ENCODE data around the gene TLR8.

The TLR8 gene

GRCh38 chrX:12970691-12971202 lies 64.3 kb downstream of the TLR8 start:
- DNase-seq, result peak; percentile 48

GRCh38 chrX:12971282-12972003 lies 65.0 kb downstream of the TLR8 start:
- DNase-seq, result no peak

GRCh38 chrX:12972243-12972642 lies 65.8 kb downstream of the TLR8 start:
- DNase-seq, result no peak
